Right lung (tissue), 5 donors: Measurements from ENCODE around the gene TMEM178B. TPM values are rescaled to one million over a fixed set of nuclear protein-coding genes. Genes with fewer than 3 reads are reported as not detected.
A peak's percentile ranks its signal among the peaks of the same experiment; 100 is the strongest.

Source experiments
- DNase-seq, 2 donors: peaks; one replicate each; pipeline ENCODE4 v3.0.0-alpha.2; 2013
- polyA plus RNA-seq, 5 donors: library from polyadenylated mRNA; unstranded; fragments of 120-200 nt; gene quantifications; one replicate each; pipeline versions ENCODE4 v1.2.1 to v1.2.3, GENCODE V29; 2013; ENCODE audit warnings: inconsistent platforms in 1 of 5, low replicate concordance in 1 of 5; ENCODE audit not compliant: insufficient read length in 5 of 5, insufficient read depth in 1 of 5

Gene TMEM178B
- polyA plus RNA-seq, 5 donors = 2.8 to 5.2 (median 3.4) TPM

DNA sequence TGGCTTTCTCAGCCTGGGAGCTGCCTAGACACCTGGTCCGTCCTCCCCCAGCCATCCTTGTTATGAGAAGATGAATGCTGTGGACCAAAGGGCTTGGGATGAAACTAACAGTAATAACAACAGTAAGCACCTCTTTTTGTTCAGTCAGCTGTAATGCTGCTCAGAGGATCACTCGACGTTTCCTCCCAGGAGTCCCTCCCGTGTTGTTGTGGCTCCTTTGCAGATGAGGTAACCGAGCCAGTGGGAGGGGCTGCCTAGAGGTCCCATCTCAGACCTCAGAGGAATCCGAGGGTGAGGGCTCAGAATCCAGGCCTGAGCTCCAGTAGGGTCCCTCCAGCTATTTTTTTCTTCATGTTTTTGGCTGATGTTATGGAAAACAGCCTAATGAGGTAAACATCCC lies 145.1 kb downstream of the TMEM178B start:
- no peak for DNase-seq

DNA sequence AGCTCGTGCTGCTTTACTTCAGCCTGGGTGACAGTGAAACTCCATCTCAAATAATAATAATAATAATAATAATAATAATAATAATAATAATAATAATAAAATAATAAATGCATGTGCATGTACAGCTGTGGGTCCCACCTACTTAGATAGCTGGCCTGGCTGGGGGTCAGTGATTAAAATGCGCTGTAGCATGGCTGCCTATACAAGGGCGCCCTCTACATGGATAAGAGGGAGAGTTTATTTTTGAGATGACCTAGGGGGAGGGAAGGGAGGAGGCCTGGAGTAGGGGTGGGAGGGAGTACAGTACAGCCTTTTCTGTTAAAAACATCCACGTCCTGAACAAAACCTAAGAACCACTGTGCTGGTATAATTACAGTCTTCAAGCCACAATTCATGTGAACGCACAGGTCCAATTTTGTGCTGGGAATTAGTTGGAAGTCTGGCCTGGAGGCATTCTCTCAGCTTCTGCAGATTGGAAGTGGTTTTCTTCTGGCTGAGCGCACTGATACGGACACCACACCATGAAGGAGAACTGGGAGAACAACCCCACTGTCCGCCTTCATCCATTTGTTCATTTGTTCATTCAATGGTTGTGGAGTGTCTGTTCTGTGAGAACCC lies 146.5 kb downstream of the TMEM178B start:
- DNase-seq = peak in 1 of 2 donors; percentile 6

DNA sequence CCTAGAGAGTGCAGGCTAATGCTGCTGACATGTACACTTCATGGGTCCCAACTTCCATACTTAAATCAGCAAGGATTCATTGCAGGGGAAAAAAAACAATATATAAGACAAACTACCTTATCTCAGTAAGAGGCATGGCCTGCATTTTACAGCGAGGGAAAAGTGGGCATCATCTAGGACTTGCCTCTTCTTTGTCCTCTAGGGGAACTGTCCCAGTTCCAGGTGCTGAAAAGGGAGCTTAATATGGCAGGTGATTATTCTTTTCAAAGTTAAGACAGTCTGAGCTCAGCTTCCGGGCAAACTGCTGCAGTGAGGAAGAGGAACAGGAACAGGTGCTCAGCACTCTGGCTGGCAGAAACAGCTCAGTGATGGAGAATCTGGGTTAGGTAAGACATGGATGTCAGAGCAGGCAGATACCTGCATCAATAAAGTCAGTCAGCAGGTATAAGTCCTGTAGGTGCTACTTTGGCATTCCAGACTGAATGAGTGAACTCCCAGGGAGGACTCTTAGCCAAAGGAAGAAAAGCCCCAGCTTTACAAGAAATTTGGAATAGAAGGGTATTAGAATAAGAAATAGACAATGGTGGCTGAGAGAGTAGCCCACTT lies 147.2 kb downstream of the TMEM178B start:
- no peak for DNase-seq

DNA sequence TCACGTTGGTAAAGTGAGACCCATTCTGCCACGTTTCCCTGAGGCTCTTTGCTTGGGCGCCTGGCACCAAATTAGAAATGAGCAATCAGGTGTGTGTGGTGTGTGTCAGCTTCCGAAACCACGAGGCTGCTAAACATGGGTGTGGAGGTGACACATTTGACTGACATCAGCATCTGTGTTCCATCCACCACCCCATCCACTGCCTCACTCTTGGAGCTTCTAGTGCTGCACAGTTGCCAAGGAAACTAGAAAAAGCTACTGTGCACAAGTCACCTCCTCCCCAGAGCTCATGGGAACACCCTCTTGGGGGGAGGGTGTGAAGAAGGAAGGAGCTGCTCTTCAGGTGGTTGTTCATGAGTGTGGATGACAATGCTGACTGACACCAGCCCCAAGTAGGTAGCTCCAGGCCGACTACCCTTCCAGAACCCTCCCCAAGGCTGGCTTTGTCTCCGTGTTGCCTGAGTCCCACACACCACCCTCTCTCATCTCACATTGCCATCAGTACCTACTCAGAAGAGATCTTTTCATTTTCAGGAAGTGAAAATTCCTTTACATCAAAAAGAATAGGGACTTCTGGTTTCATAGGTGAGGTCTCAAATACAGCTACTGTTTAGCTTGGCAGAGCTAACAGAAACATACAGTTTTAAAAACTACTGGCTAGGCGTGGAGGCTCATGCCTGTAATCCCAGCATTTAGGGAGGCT lies 152.2 kb downstream of the TMEM178B start:
- no peak for DNase-seq

DNA sequence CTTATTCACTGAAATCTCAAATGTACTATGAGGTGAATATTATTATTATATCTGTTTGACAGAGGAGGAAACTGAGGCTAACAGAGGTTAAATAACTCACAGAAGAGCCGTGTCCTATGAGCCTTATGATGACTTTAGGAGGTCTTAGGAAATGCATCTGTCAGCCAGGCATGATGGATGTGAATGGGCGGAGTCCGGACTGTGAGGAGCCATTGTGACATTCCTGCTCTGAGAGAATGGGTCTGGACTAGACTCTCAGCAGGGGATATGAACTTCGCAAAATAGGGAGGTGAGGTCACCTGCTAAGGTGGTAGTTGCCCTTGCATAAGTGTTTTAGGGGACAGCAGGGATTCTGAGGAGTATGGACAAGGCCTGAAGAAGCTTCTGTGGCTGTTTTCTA lies 153.6 kb downstream of the TMEM178B start:
- no peak for DNase-seq

DNA sequence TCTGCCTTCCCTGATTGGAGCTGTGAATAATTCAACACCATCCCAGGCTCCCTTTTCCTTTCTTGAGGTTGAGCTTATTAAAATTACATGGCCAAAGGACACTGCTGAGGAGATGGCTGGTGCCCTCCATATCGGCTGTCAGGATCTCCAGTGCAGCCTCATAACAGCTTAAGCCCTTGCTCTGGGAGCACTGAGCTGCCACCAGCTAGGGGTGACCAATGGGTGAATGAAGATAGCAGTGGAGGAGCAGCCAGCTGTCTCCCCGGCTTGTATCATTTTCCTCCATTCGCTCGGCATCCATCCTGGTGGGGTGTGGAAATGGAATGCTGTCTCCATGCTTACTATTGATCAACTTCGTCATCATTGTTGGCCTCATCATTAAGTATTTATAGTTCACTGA lies 154.6 kb downstream of the TMEM178B start:
- DNase-seq = no peak

DNA sequence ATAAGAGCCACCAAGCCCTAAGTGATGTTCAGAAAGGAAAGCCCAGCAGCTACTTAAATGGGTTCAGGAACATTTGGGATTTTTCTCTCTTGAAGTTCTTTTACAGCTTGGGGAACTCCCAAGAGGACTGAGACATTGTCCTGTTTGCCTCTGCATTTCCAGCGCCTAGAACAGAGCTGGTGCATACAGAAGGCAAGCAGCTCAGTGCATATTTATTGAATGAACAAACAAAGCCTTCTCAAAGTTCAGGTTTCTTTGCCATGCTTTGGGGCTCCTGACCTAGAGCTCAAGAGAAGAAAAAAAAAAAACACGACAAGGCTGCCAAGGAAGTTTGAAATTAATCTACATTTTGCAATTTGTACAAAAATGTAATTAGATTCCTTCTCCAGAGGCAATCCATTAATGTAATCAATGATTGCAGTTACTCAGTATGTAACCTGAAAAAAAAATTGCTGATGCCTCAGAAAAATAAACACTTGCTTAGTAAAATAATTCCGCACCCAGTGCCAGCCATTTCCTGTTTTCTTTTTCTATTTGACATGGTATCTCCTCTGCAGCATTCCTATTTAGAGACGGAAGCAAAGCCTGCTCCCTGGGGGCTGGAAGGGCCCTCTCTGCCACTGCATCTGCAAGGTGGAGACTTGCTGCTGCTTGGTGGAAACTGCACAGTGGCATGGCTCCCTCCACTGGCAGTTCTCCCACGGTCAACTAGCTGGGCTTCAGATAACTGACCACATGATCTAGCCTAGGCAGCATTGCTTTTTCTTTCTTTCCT lies 157.3 kb downstream of the TMEM178B start:
- DNase-seq = peak in 1 of 2 donors; percentile 26

DNA sequence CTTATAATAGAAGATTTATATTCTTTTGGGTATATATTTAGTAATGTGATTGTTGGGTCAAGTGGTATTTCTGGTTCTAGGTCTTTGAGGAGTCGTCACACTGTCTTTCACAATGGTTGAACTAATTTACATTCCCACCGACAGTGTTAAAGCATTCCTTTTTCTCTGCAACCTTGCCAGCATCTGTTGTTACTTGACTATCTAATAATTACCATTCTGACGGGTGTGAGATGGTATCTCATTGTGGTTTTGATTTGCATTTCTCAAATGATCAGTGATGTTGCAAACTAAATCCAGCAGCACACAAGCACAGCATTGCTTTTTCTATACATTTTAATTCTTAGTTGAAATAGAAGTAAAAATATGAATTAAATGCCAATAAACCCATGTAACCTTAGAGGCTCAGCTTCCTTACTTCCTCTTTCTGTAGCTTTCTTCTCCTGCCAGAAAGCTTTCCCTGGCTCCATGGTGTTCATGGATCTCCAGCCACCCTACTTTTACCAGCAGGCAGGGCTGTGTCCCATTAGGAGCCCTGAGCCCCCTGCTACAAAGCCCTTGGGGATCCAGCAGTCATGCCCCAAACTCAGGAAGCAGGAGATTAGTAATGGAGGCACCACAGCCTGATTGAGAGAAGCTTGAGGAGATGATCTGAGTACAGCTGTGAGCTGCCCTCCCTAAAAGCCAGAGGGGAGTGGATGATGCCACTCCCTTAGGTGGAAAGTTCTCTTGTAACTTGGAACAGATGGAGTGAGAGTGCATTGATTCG lies 158.6 kb downstream of the TMEM178B start:
- no peak for DNase-seq

DNA sequence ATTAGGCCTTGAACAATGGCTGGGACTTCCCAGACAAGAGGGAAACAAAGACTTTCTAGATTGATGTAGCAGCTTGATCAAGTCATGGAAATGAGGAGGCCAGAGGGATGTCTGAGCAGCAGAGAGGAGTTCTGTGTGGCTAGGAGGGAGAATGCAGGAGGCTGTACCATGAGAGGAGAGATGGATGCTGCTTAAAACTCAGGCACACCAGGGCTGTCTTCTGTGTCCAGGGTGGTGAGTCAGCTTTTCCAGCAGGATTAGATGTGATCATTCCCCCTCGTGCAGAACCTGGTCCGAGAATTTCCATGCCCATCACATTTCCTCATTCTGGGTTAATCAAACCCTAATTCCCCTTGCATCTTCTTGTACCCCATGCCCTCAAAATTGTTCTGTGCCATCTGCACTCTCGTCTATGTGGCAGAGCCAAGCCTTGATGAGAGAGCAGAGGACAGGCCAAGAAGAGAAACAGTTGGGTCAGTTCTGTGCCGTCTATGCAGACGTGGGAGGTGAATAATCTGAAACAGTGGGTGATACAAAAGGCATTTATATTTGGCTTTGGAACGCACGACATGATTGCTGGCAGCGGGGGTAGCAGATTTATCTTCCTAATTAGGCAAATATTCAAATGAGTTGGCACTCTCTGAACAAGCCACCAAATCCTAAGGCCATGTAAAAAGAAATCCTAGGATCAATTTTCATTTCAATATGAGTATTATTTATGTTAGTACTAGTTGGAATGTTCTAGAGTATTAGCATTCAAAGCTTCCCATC lies 160.7 kb downstream of the TMEM178B start:
- DNase-seq = no peak

DNA sequence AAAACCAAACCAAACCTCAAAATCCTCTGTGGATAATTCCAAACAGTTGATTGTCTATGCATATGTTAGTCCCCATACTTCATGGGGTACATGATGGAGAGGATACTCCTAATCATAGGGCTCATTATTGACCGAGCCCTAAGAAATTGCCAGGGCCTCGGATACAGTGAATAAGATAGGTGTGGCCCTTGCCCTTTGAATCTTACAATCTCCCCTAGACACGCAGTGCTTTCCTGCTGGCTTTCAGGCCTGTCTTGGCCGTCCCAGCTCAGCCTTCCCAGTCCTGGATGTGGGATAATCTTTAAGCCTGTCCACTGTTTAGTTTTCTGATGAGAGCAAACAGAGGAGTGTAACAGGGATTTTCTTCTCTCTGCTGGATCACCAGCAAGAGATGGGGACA lies 161.8 kb downstream of the TMEM178B start:
- no peak for DNase-seq

DNA sequence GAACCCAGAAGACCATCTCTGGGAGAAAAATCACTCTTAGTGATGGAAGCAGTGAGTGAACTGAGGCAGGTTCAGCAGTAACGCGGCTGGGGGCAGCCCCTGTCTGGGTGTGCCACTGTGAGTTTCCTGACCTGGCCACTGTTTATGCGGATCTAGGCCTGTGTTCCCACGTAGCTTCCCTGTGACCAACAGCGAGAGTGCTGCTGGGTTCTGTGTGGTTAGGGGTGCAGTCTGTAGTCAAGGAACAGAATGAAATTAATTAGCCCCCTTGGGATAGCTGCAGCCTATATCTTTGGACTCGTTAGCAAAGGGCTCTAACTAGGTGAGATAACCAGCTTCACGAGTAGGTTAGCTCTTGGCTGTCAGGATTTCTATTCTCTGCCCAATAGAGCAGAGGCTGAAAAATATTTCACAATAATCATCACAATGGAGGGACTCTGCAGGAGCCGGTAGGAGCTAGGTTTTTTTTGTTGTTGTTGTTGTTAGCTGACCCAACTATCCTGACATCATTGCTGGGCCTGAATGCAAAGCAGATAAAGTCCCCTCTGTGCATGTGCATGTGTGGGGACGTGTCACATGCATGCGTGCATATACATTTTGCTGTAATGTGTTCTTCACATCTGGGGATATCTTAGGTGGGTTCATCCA lies 164.9 kb downstream of the TMEM178B start:
- DNase-seq = no peak

DNA sequence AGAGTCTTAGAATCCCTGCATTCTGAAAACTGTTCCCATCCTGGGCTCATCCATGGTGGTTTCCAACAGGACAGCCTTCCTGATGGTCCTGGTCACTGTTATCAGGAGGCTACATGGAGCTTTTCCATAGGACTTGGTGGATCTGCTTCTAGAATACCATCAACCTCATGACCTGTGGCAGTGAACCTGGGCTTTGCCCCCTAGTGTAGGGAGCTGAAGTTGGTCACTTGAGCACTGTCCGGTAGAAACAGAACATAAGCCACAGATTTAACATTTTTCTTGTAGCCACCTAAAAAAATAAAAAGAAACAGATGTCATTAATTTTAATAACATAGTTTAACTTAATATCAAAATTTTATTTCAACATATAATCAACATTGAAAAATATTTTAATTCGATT lies 165.8 kb downstream of the TMEM178B start:
- no peak for DNase-seq

DNA sequence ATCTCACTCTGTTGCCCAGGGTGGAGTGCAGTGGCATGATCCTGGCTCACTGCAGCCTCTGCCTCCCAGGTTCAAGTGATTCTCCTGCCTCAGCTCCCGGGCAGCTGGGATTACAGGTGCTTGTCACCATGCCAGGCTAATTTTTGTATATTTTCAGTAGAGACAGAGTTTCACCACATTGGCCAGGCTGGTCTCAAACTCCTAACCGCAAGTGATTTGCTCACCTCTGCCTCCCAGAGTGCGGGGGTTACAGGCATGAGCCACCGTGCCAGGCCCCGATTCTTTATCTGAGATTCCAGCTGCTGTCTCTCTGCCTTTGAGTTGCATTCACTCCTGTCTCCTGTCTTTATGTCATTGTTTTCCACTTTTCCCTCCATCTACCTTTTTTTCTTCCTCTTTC lies 168.7 kb downstream of the TMEM178B start:
- no peak for DNase-seq

DNA sequence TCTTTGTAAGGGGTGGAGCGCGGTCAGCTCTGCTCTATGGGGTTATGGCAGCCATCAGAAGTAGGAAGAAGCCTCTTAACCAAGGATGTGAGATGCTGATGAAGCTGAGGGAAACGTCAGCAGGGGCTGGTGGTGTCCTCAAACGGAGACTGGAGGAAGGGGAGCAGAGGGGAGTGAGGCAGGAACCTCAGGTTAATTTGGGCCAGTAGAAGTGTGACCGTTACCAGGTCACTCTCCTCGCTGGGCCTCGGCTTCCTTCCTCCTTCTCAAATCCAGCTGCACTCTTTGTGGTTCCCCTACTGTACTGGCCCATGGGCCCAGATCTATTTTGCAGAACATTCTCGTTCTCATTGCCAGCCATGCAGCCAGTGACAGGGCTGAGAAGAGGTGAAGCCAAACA lies 169.5 kb downstream of the TMEM178B start:
- DNase-seq = no peak

DNA sequence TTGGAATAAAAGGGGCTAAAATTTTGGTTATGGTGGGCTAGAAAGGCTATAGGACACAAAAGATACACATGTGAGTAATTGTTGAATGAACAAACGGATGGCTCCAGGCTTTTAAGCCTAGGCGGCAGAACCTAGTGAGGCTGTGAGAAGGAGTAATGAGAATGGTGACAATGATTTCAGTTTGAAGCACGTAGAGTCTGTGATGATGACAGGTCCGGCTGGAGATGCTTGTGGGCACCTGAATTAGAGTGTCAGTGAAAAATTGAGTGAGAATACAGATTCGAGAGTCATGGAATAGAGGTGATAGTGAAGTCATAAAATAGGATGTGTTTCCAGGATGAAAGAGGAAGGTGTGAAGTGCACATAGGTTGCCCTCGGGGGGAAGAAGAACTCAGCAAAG lies 170.6 kb downstream of the TMEM178B start:
- no peak for DNase-seq

DNA sequence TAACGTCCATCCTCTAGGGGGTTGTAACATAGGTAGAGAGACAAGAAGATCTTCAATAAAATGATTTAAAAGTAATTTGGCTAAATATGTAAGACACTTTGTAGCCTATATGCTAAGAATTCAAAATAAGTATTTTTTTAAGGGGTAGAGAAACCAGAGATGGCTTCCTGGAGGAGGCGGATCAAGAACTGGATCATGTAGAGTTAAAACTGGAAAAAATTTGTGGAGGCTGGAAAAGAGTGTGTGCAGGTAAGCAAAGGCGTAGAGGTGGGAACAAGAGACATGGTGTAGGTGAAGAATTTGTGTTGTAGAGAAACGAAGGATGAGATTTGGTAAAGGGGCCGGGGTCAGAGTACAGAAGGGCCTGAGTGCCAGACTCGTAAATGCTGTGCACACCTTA lies 172.6 kb downstream of the TMEM178B start:
- no peak for DNase-seq

DNA sequence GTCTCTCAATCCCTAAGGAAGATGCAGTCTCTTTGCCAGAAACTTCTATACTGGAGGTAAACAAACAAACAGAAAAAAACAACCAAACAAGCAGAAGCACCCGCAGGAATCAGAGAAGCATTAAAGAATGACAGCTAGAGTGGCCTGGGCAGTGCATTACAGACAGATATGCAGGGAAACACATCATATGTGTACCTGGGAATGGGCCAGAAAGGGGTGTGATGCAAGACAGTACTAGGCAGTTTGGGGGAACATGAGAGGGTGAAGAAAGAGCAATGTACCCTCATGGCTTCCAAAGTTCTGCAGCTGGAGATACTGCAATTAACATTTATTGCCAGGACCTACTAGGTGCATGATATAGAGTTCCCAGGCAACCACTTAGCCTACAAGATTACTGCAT lies 177.3 kb downstream of the TMEM178B start:
- no peak for DNase-seq

DNA sequence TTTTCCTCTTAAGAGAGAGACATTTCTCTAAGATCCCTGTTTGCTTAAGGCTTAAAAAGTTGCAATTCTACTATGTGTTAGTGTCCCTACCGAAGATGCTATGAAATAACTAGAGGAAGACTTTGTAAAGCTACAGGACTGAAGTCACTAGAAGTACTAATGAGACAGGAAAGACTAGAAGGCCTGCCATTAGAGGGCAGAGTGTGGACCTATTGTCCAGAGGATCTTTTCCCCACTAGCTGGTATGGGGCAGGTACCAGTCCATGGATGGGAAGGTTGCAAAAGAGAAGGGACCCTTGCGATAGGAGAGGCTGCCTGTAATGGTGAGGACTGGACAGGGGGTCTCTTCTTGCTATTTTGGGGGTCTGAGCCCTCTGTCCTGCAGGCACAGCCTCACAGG lies 178.1 kb downstream of the TMEM178B start:
- no peak for DNase-seq

DNA sequence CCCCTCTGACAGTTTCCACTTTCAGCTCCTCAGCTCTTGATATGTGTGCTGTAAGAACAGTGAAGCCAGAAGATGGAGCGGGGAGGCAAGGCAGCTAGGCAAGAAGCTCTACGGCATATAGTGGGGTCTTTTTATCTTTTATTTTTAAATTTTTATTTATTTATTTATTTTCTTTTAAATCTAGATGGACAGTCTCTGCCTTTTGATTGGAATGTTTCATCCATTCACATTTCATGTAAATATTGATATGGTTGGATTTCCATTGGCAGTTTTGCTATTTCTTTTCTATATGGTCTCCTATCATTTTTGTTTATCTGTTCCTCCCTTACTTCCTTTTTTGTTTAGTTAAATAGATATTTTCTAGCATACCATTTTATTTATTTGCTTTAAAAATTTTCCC lies 183.7 kb downstream of the TMEM178B start:
- DNase-seq = no peak

DNA sequence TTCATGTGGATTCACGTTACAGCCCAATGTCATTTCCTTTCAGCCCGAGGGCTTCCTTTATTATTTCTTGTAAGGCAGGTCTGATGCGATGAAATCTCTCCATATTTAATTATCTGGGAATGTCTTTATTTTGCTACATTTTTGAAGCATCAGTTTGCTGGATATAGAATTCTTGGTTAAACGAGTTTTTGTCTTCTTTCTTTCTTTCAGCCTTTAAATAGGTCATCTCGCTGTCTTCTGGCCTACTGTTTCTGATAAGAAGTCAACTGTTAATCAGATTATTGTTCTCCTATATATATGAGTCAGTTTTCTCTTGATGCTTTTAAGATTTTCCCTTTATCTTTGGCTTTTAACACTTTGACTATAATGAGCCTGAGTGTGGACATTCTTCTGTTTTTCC lies 184.7 kb downstream of the TMEM178B start:
- no peak for DNase-seq
